ENCODE results near the gene TMEM183A.
"Not testable (repeated sequence)": the region's sequence is repeated elsewhere in the genome, so short reads cannot be mapped to it uniquely, and the experiment has no call there.

The TMEM183A gene

DNA sequence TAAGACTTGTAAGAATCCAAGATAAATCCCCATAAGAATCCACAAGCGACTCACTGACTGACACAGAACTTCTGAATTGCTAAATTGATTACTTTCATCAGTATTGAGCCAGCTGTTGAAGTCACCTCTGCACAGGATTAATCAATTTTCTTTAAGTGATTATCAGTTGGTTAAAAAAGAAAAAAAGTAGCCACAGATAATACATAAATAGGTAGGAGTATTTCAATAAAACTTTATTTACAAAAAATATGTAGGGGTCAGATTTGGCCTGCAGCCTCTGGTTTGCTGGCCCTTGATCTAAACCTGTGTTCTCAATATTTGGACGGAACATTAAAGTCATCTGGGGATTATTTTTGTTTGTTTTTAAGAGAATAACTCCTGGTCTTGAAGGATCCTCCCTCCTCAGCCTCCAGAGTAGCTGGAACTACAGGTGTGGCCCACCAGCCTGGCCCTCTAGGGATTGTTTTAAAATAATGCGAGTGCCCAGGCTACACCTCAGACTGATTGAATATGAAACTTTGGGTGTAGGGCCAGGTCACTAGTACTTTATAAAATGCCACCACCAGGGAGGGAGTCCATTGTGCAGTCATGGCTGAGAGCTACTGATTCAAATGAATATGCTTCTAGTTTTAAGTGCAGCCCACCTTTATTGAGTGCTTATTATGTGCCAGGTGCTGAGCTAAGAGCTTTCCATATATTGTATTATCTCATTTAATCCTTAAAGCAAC is 6.8 kb upstream of the TMEM183A start:
- TF ChIP-seq, protein P1, sequence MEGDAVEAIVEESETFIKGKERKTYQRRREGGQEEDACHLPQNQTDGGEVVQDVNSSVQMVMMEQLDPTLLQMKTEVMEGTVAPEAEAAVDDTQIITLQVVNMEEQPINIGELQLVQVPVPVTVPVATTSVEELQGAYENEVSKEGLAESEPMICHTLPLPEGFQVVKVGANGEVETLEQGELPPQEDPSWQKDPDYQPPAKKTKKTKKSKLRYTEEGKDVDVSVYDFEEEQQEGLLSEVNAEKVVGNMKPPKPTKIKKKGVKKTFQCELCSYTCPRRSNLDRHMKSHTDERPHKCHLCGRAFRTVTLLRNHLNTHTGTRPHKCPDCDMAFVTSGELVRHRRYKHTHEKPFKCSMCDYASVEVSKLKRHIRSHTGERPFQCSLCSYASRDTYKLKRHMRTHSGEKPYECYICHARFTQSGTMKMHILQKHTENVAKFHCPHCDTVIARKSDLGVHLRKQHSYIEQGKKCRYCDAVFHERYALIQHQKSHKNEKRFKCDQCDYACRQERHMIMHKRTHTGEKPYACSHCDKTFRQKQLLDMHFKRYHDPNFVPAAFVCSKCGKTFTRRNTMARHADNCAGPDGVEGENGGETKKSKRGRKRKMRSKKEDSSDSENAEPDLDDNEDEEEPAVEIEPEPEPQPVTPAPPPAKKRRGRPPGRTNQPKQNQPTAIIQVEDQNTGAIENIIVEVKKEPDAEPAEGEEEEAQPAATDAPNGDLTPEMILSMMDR (IDR thresholded peaks at IDR 0.05; ENCODE audit: low read depth, low read length) = no peak
- H3K4me3 ChIP-seq (ENCODE audit: low read depth, low read length) = no peak overlapping the region
- in situ Hi-C loops (cut with HindIII; ENCODE audit: low sequenced_read_pairs) = no loop called here
- DNase-seq (ENCODE audit: low read depth, low spot score) = no peak

DNA sequence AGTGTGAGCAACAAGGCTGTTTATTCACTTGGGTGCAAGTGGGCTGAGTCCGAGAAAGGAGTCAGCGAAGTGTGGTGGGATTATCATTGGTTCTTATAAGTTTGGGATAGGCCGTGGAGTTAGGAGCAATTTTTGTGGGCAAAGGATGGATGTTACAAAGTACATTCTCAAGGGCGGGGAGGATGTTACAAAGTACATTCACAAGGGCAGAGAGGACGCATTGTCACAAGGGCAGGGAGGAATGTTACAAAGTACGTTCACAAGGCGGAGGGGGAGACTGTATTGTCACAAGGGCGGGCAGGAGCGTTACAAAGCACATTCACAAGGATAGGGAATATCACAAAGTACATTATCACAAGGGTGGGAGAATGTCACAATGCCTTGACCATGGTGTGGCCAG is 5.2 kb upstream of the TMEM183A start:
- no peak overlapping the region for H3K4me3 ChIP-seq (ENCODE audit: low read depth, low read length)
- DNase-seq (ENCODE audit: low read depth, low spot score) = no peak
- in situ Hi-C loops (cut with HindIII; ENCODE audit: low sequenced_read_pairs) = no loop called here
- TF ChIP-seq, protein P1 (IDR thresholded peaks at IDR 0.05; ENCODE audit: low read depth, low read length) = no peak

DNA sequence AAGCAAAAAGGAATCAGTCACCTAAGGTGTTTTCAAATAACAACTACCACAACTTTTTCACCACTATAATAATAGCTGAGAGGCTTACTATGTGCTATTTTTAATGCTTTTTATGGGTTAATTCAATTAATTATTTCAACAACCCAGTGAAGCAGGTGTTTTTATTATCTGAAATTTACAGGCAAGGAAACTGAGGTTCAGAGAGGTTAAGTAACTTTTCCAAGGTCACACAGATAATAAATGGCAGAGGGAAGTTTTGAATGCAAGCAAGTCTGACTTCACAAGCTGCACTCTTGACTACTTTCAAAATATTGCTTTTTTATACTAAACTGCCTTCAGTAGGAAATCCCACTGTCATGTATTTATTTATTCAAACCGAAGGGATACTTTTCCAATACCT is 4.2 kb upstream of the TMEM183A start:
- no peak for DNase-seq (ENCODE audit: low read depth, low spot score)
- TF ChIP-seq, protein P1 (IDR thresholded peaks at IDR 0.05; ENCODE audit: low read depth, low read length) = no peak
- no peak overlapping the region for H3K4me3 ChIP-seq (ENCODE audit: low read depth, low read length)
- in situ Hi-C loops (cut with HindIII; ENCODE audit: low sequenced_read_pairs) = no loop called here

DNA sequence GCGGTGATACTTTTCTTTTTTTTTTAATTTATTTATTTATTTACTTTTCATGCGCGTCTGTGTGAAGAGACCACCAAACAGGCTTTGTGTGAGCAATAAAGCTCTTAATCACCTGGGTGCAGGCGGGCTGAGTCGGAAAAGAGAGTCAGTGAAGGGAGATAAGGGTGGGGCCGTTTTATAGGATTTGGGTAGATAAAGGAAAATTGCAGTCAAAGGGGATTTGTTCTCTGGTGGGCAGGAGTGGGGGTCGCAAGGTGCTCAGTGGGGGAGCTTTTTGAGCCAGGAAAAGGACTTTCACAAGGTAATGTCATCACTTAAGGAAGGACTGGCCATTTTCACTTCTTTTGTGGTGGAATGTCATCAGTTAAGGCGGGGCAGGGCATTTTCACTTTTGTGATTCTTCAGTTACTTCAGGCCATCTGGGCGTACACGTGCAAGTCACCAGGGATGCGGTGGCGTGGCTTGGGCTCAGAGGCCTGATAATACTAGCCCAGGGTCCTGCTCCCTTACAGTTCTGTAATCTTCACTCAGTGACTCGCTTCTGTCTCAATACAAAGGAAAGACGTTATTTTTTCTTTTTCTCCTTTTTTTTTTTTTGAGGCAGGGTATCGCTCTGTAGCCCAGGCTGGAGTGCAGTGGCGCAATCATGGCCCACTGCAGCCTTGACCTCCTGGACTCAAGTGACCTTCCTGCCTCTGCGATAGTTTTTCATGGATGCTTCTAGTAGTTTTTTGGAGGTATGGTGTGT is 1.6 kb upstream of the TMEM183A start:
- in situ Hi-C loops (cut with HindIII; ENCODE audit: low sequenced_read_pairs); DNase-seq (ENCODE audit: low read depth, low spot score); H3K4me3 ChIP-seq (ENCODE audit: low read depth, low read length): not testable (repeated sequence)

DNA sequence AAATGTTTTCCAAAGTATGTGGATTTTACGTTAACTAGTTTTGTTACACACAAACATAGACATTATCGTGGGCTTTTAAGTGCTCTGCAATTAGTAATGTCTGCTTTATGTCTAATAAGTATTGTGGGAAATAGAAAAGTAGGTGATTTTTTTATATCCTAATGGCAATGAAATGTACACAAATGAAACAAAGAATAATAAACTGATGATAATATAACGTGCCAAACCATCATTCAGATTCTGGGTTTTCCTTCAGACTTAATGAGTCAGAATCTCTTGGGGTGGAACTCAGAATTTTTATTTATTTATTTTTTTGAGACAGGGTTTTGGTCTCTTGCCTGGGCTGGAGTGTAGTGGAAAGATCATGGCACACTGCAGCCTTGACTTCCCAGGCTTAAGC is 2.0 kb downstream of the TMEM183A start:
- in situ Hi-C loops (cut with HindIII; ENCODE audit: low sequenced_read_pairs) = no loop called here
- no peak for DNase-seq (ENCODE audit: low read depth, low spot score)
- TF ChIP-seq, protein P1 (IDR thresholded peaks at IDR 0.05; ENCODE audit: low read depth, low read length) = no peak
- H3K4me3 ChIP-seq (ENCODE audit: low read depth, low read length) = no peak overlapping the region

DNA sequence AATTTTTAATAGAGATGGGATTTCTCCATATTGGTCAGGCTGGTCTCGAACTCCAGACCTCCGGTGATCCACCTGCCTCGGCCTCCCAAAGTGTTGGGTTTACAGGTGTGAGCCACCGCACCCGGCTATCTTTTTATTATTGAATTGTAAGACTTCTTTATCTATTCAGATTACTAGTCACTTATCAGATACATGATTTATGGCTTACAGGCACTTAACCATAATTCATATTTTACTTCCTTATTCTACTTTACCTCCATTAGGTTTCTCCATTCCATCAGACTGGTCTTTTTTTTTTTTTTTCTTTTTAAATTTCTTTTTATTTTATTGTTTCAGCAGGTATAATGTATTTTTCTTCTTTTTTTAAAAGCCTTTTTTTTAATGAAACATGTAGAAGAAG is 4.4 kb downstream of the TMEM183A start:
- H3K4me3 ChIP-seq (ENCODE audit: low read depth, low read length) = no peak overlapping the region
- TF ChIP-seq, protein P1 (IDR thresholded peaks at IDR 0.05; ENCODE audit: low read depth, low read length) = no peak
- no peak for DNase-seq (ENCODE audit: low read depth, low spot score)
- in situ Hi-C loops (cut with HindIII; ENCODE audit: low sequenced_read_pairs) = no loop called here

DNA sequence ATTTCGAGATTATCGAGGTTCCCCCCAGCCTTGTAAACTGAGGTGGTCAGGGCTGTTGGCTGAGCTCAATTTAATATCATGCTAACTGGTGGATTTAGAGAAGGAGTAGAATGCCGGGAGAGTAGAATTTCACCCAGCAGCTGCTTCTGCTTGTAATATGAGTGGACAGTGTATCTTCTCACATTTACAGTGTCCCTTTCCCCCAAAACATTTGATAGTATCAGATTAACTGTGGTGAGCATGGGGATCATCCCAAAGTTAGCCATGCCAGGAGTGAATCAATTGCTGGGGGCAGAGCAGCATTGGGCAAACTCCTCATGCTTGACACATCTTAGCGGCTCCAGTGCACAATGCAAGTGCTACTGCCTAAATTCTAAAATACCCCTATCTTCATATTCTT is 9.9 kb downstream of the TMEM183A start:
- TF ChIP-seq, protein P1 (IDR thresholded peaks at IDR 0.05; ENCODE audit: low read depth, low read length) = no peak
- in situ Hi-C loops (cut with HindIII; ENCODE audit: low sequenced_read_pairs) = no loop called here

More for the DNA sequence above, 9.9 kb downstream of the TMEM183A start:
- no peak overlapping the region for H3K4me3 ChIP-seq (ENCODE audit: low read depth, low read length)
- no peak for DNase-seq (ENCODE audit: low read depth, low spot score)
